A673 (cell line): ENCODE measurements around the gene ITM2B. TPM values are rescaled to one million over a fixed set of nuclear protein-coding genes. Genes with fewer than 3 reads are reported as not detected.

Experiments
- BruUV-seq: library from RNA; stranded (reverse); fragments of 400-500 nt; replicated peaks from 2 replicates; lab custom pipeline; 2021; lab: Mats Ljungman, UMichigan
- CTCF ChIA-PET: fragments of 300-600 bp; sonication (Branson Sonifier 250); formaldehyde crosslinking; loops from one replicate; lab custom pipeline; 2022; ENCODE audit warnings: antibody characterized with exemption; lab: Charles Lee
- POLR2A ChIA-PET: fragments of 300-600 bp; sonication (Branson Sonifier 250); formaldehyde crosslinking; loops from one replicate; lab custom pipeline; 2022; ENCODE audit warnings: antibody characterized with exemption; ENCODE audit not compliant: low non-redundant PET; lab: Charles Lee
- DNase-seq: peaks from one replicate; pipeline ENCODE4 v3.0.0-alpha.2; 2015; ENCODE audit warnings: low spot score
- H3K27ac ChIP-seq: fragments of 200-600 bp; sonication (generic); 2 replicates; pipeline ENCODE4 v1.5.1; 2016; ENCODE audit warnings: mixed run types, low read depth, mild to moderate bottlenecking, mixed read lengths, antibody characterized with exemption, low read length; ENCODE audit not compliant: poor library complexity, severe bottlenecking
- H3K27me3 ChIP-seq: fragments of 200-600 bp; sonication (generic); replicated peaks from 2 replicates; pipeline ENCODE4 v1.6.1; 2017; ENCODE audit warnings: mixed run types, low read depth, mild to moderate bottlenecking, mixed read lengths, antibody characterized with exemption, low read length; ENCODE audit not compliant: insufficient read depth, poor library complexity
- H3K36me3 ChIP-seq: fragments of 200-600 bp; sonication (generic); 2 replicates; pipeline ENCODE4 v1.6.1; 2016; ENCODE audit warnings: mixed run types, mild to moderate bottlenecking, mixed read lengths, antibody characterized with exemption, low read length; ENCODE audit not compliant: insufficient read depth, poor library complexity, severe bottlenecking
- H3K4me1 ChIP-seq: fragments of 200-600 bp; sonication (generic); 2 replicates; pipeline ENCODE4 v1.6.1; 2017; ENCODE audit warnings: mixed run types, mild to moderate bottlenecking, mixed read lengths, antibody characterized with exemption, low read length; ENCODE audit not compliant: insufficient read depth, poor library complexity, severe bottlenecking
- H3K4me3 ChIP-seq: fragments of 200-600 bp; sonication (generic); 2 replicates; pipeline ENCODE4 v1.5.1; 2016; ENCODE audit warnings: low read depth, mixed run types, mild to moderate bottlenecking, mixed read lengths, low read length; ENCODE audit not compliant: poor library complexity, severe bottlenecking
- H3K9me3 ChIP-seq: fragments of 200-600 bp; sonication (generic); 2 replicates; pipeline ENCODE4 v1.6.1; 2016; ENCODE audit warnings: mixed run types, low read depth, mild to moderate bottlenecking, mixed read lengths, antibody characterized with exemption, low read length; ENCODE audit not compliant: poor library complexity, severe bottlenecking
- EZH2 ChIP-seq: fragments of 200-600 bp; sonication (generic); IDR thresholded peaks from 2 replicates; pipeline ENCODE4 v1.6.1; 2017; ENCODE audit warnings: borderline replicate concordance, low read depth, mild to moderate bottlenecking, mixed read lengths, antibody characterized with exemption, low read length; ENCODE audit not compliant: poor library complexity, severe bottlenecking
- intact Hi-C: fragments of 100-400 bp; cut with micrococcal nuclease; formaldehyde crosslinking; loops from one replicate; pipeline ENCODE4 v1.10.0; 2022; ENCODE audit not compliant: unreplicated experiment
- total RNA-seq: library from RNA; stranded (reverse); gene quantifications from 2 replicates; pipeline ENCODE4 v1.2.3, GENCODE V29; 2021
- TF ChIP-seq, protein P1 (sequence below): fragments of 300-800, 200-600 bp; sonication (generic); conservative IDR thresholded peaks from 2 replicates; pipeline ENCODE4 v1.5.1; 2017; ENCODE audit warnings: low read depth, mild to moderate bottlenecking, antibody characterized with exemption, low read length, moderate library complexity, mixed read lengths

Gene ITM2B
- total RNA-seq, 1 experiment from 2014 or later: 190 TPM

GRCh38 chr13:48255954-48256353 lies 22.9 kb downstream of the ITM2B start:
- H3K36me3 ChIP-seq: peaks cover 61% of the 10 kb centered on the region
- H3K27ac ChIP-seq: no peak overlapping the region
- CTCF ChIA-PET: no interaction called here

GRCh38 chr13:48258002-48258401 lies 25.0 kb downstream of the ITM2B start:
- intact Hi-C loops: no loop called here
- CTCF ChIA-PET: no interaction called here
- no TSS peak for BruUV-seq

More at GRCh38 chr13:48255954-48256353, 22.9 kb downstream of the ITM2B start:
- DNase-seq: no peak
- H3K4me1 ChIP-seq: no peaks in the 10 kb centered on the region
- no peaks in the 10 kb centered on the region for H3K9me3 ChIP-seq
- intact Hi-C loops: no loop called here
- TF ChIP-seq, protein P1, sequence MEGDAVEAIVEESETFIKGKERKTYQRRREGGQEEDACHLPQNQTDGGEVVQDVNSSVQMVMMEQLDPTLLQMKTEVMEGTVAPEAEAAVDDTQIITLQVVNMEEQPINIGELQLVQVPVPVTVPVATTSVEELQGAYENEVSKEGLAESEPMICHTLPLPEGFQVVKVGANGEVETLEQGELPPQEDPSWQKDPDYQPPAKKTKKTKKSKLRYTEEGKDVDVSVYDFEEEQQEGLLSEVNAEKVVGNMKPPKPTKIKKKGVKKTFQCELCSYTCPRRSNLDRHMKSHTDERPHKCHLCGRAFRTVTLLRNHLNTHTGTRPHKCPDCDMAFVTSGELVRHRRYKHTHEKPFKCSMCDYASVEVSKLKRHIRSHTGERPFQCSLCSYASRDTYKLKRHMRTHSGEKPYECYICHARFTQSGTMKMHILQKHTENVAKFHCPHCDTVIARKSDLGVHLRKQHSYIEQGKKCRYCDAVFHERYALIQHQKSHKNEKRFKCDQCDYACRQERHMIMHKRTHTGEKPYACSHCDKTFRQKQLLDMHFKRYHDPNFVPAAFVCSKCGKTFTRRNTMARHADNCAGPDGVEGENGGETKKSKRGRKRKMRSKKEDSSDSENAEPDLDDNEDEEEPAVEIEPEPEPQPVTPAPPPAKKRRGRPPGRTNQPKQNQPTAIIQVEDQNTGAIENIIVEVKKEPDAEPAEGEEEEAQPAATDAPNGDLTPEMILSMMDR: no peak
- TF ChIP-seq EZH2: no peak
- no peak overlapping the region for H3K4me3 ChIP-seq
- POLR2A ChIA-PET: no interaction called here
- no TSS peak for BruUV-seq
- no peaks in the 10 kb centered on the region for H3K27me3 ChIP-seq

DNA sequence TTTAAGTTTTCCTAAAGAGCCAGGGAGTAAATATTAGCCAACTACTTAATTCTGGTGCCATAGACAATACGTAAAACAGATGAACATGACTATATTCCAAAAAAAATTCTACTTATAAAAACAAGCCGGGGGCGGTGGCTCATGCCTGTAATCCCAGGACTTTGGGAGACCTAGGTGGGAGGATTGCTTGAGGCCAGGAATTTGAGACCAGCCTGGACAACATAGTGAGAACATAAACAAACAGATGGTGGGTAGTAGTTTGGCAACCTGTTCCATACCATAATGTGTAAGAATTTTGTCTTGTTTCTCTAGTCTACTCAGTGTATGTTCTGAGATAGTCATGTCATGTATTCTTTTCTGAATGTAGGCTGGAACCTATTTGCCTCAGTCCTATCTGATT lies 25.4 kb downstream of the ITM2B start:
- Histone ChIP-seq H3K4me3 (no peak overlapping the region), H3K27me3 (no peaks in the 10 kb centered on the region), H3K9me3 (no peaks in the 10 kb centered on the region), H3K4me1 (no peaks in the 10 kb centered on the region), H3K36me3 (peaks cover 85% of the 10 kb centered on the region), H3K27ac (no peak overlapping the region)
- DNase-seq: no peak
- ChIA-PET POLR2A (no interaction called here), CTCF (no interaction called here)
- no TSS peak for BruUV-seq
- intact Hi-C loops: no loop called here
- no peak for TF ChIP-seq EZH2
- TF ChIP-seq, protein P1: no peak

More at GRCh38 chr13:48258002-48258401, 25.0 kb downstream of the ITM2B start:
- TF ChIP-seq, protein P1: no peak
- no peak for TF ChIP-seq EZH2
- Histone ChIP-seq H3K27me3 (no peaks in the 10 kb centered on the region), H3K36me3 (peaks cover 82% of the 10 kb centered on the region), H3K4me1 (no peaks in the 10 kb centered on the region), H3K4me3 (no peak overlapping the region), H3K27ac (no peak overlapping the region), H3K9me3 (no peaks in the 10 kb centered on the region)
- POLR2A ChIA-PET: no interaction called here
- no peak for DNase-seq
